ENCODE results near the gene RBM23. TPM values are rescaled to one million over a fixed set of nuclear protein-coding genes. Genes with fewer than 3 reads are reported as not detected.

RBM23 gene
- total and polyA plus RNA-seq, 9 of the 15 experiments (the other 6 are each of a cell fraction or from before 2014, with no cell fraction given), result 46.0 to 102 (median 58.5) TPM

DNA sequence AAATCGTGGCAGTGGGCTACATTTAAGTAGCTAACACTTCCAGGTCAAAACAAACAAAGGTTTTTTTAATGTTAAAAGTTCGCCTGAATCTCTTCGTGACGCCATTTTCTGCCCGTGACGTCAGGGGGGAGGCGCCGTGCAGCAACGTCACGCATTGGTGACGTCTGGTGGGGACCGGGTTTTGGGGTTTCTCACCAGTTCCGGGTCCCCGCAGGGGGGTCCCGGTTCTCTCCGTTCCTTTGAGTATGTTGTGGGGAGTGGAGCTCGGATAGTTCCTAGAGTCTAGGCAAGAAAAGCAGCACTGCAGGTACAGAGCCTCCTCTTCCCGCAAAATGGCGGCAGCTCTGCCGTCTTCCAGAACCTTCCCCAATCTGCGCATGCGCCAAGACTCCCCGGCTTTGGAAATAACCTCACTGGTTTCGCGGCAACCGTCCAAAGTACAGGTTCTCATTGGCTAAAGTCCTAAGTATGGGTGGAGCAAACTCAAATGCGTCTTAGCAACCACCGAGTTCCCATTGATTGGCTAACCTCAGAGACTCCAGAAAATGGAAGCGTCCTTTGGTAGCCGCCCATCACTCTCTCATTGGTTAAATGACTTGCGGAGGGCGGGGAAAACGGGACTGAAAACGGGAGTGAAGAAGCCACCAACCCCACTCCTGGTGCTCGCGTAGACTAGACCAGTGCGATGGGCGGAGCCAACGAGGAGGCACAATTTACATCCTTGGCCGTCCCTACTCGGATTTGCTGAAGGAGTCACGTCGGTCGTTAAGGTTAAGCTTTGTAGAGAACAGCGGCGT is at the start of gene RBM23 (continued):
- TF ChIP-seq JUND (IDR thresholded peaks at IDR 0.05; ENCODE audit: borderline replicate concordance, low read depth, low read length), result peak; percentile 66
- TF ChIP-seq JUND (tag; IDR thresholded peaks at IDR 0.05; ENCODE audit: borderline replicate concordance, low read depth, low read length), result no peak; the same call in 2 of the 3 replicates
- TF ChIP-seq TOE1 (IDR thresholded peaks at IDR 0.05; ENCODE audit: borderline replicate concordance), result no peak
- no peak for TF ChIP-seq TOE1 (CRISPR knock-in tag; IDR thresholded peaks at IDR 0.05; ENCODE audit: borderline replicate concordance, low read depth)
- TF ChIP-seq, protein P1, sequence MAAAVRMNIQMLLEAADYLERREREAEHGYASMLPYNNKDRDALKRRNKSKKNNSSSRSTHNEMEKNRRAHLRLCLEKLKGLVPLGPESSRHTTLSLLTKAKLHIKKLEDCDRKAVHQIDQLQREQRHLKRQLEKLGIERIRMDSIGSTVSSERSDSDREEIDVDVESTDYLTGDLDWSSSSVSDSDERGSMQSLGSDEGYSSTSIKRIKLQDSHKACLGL (CRISPR knock-in tag; IDR thresholded peaks at IDR 0.05; ENCODE audit: borderline replicate concordance, poor library complexity, severe bottlenecking), result no peak
- no peak for TF ChIP-seq FOXA3 (CRISPR knock-in tag; conservative IDR thresholded peaks at IDR 0.05 in 1 of 2, IDR thresholded peaks at IDR 0.05 in 1 of 2)
- TF ChIP-seq, protein P2, sequence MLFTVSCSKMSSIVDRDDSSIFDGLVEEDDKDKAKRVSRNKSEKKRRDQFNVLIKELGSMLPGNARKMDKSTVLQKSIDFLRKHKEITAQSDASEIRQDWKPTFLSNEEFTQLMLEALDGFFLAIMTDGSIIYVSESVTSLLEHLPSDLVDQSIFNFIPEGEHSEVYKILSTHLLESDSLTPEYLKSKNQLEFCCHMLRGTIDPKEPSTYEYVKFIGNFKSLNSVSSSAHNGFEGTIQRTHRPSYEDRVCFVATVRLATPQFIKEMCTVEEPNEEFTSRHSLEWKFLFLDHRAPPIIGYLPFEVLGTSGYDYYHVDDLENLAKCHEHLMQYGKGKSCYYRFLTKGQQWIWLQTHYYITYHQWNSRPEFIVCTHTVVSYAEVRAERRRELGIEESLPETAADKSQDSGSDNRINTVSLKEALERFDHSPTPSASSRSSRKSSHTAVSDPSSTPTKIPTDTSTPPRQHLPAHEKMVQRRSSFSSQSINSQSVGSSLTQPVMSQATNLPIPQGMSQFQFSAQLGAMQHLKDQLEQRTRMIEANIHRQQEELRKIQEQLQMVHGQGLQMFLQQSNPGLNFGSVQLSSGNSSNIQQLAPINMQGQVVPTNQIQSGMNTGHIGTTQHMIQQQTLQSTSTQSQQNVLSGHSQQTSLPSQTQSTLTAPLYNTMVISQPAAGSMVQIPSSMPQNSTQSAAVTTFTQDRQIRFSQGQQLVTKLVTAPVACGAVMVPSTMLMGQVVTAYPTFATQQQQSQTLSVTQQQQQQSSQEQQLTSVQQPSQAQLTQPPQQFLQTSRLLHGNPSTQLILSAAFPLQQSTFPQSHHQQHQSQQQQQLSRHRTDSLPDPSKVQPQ (CRISPR knock-in tag; IDR thresholded peaks at IDR 0.05; ENCODE audit: borderline replicate concordance), result no peak
- no peak for TF ChIP-seq ZNF384 (IDR thresholded peaks at IDR 0.05; ENCODE audit: low read depth, low read length)
- TF ChIP-seq TSC22D4 (tag; IDR thresholded peaks at IDR 0.05), result no peak
- TF ChIP-seq RBM14 (IDR thresholded peaks at IDR 0.05; ENCODE audit: borderline replicate concordance, insufficient read depth, low read depth, low read length), result no peak
- TF ChIP-seq, protein P3, sequence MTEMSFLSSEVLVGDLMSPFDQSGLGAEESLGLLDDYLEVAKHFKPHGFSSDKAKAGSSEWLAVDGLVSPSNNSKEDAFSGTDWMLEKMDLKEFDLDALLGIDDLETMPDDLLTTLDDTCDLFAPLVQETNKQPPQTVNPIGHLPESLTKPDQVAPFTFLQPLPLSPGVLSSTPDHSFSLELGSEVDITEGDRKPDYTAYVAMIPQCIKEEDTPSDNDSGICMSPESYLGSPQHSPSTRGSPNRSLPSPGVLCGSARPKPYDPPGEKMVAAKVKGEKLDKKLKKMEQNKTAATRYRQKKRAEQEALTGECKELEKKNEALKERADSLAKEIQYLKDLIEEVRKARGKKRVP (CRISPR knock-in tag; IDR thresholded peaks at IDR 0.05), result no peak
- peak; percentile 30; the same call in 1 of the 2 replicates for TF ChIP-seq JUN (IDR thresholded peaks at IDR 0.05; ENCODE audit: borderline replicate concordance, low read depth, low read length)
- TF ChIP-seq JUN (CRISPR knock-in tag; IDR thresholded peaks at IDR 0.05; ENCODE audit: borderline replicate concordance), result no peak
- TF ChIP-seq HNRNPL (IDR thresholded peaks at IDR 0.05; ENCODE audit: low read depth, low read length), result no peak
- no peak for TF ChIP-seq ZNF764 (CRISPR knock-in tag; IDR thresholded peaks at IDR 0.05; ENCODE audit: low read depth)
- no peak for TF ChIP-seq MED1 (CRISPR knock-in tag; IDR thresholded peaks at IDR 0.05; ENCODE audit: borderline replicate concordance)
- TF ChIP-seq, protein P4, sequence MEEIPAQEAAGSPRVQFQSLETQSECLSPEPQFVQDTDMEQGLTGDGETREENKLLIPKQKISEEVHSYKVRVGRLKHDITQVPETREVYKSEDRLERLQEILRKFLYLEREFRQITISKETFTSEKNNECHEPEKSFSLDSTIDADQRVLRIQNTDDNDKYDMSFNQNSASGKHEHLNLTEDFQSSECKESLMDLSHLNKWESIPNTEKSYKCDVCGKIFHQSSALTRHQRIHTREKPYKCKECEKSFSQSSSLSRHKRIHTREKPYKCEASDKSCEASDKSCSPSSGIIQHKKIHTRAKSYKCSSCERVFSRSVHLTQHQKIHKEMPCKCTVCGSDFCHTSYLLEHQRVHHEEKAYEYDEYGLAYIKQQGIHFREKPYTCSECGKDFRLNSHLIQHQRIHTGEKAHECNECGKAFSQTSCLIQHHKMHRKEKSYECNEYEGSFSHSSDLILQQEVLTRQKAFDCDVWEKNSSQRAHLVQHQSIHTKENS (CRISPR knock-in tag; IDR thresholded peaks at IDR 0.05), result no peak
- peak; percentile 82 for TF ChIP-seq KDM5B (IDR thresholded peaks at IDR 0.05; ENCODE audit: insufficient replicate concordance, low read depth, low read length)
- TF ChIP-seq ZNF282 (CRISPR knock-in tag; IDR thresholded peaks at IDR 0.05), result no peak
- no peak for TF ChIP-seq BCOR (IDR thresholded peaks at IDR 0.05)
- TF ChIP-seq ZNF140 (CRISPR knock-in tag; IDR thresholded peaks at IDR 0.05), result no peak
- peak; percentile 94 for TF ChIP-seq POLR2H (tag; IDR thresholded peaks at IDR 0.05; ENCODE audit: low read depth)
- TF ChIP-seq PHB (CRISPR knock-in tag; IDR thresholded peaks at IDR 0.05), result no peak

Data from K562 (cell line).